AG04449 (cell line): ENCODE data around the gene CDYL.

Source experiments
- CTCF ChIA-PET: fragments of 350-600 bp; formaldehyde crosslinking; extraction: SDS; loops from one replicate; lab custom pipeline; 2021; ENCODE audit warnings: antibody characterized with exemption; lab: Yijun Ruan, JAX
- POLR2A ChIA-PET: fragments of 400-600, 350-600 bp; formaldehyde crosslinking; extraction: SDS; loops from one replicate; lab custom pipeline; 2020; ENCODE audit warnings: antibody characterized with exemption, inconsistent platforms; lab: Yijun Ruan, JAX
- DNase-seq: peaks from one replicate; pipeline ENCODE4 v3.0.0-alpha.2; 2010; ENCODE audit warnings: low read depth, low spot score
- H3K4me3 ChIP-seq: 2 replicates; pipeline ENCODE4 v1.5.1; 2011; ENCODE audit warnings: low read depth, mild to moderate bottlenecking, control low read depth, low read length
- TF ChIP-seq, protein P1 (sequence below): IDR thresholded peaks from one replicate; pipeline ENCODE4 v1.5.1; 2011; ENCODE audit warnings: mild to moderate bottlenecking, moderate library complexity, low read length, control low read depth, inconsistent platforms; ENCODE audit not compliant: insufficient read depth; ENCODE audit errors: missing control alignments

The CDYL gene, protein sequence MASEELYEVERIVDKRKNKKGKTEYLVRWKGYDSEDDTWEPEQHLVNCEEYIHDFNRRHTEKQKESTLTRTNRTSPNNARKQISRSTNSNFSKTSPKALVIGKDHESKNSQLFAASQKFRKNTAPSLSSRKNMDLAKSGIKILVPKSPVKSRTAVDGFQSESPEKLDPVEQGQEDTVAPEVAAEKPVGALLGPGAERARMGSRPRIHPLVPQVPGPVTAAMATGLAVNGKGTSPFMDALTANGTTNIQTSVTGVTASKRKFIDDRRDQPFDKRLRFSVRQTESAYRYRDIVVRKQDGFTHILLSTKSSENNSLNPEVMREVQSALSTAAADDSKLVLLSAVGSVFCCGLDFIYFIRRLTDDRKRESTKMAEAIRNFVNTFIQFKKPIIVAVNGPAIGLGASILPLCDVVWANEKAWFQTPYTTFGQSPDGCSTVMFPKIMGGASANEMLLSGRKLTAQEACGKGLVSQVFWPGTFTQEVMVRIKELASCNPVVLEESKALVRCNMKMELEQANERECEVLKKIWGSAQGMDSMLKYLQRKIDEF

DNA sequence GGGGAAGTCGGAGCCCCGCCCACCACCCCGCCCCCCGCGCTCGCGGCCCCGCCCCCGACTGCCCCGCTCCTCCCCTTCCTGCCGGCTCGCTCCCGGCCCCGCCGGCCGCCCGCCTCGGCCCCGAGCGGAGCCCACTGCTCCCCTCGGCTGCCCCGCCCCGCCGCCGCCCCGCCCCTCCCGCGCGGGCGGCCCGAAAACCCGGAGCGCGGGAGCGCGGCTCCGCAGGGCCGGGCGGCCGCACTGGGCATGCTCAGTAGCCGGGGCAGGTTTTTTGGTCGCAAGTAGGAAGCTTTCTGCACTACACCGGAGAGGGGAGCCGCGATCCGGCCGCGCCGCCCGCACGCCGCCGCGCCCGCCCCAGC, at the start of gene CDYL:
CDYL (plus strand) TSS at position 274 of the 362 bp plus-strand sequence. CDS start 380 bp downstream, outside the sequence.
- DNase-seq = peak; percentile 24
- H3K4me3 ChIP-seq = peak within 1 kb of the TSS; percentile 67
- TF ChIP-seq, protein P1, sequence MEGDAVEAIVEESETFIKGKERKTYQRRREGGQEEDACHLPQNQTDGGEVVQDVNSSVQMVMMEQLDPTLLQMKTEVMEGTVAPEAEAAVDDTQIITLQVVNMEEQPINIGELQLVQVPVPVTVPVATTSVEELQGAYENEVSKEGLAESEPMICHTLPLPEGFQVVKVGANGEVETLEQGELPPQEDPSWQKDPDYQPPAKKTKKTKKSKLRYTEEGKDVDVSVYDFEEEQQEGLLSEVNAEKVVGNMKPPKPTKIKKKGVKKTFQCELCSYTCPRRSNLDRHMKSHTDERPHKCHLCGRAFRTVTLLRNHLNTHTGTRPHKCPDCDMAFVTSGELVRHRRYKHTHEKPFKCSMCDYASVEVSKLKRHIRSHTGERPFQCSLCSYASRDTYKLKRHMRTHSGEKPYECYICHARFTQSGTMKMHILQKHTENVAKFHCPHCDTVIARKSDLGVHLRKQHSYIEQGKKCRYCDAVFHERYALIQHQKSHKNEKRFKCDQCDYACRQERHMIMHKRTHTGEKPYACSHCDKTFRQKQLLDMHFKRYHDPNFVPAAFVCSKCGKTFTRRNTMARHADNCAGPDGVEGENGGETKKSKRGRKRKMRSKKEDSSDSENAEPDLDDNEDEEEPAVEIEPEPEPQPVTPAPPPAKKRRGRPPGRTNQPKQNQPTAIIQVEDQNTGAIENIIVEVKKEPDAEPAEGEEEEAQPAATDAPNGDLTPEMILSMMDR = no peak
- POLR2A ChIA-PET = interaction anchor here (0.6 kb wide), 1 partner anchor 251 kb away, joined by 3 read pairs; no protein-coding TSS in a partner anchor
- CTCF ChIA-PET = interaction anchor here (1.0 kb wide), 2 partner anchors 161 to 463 kb away, joined by 3 read pairs; no protein-coding TSS in a partner anchor

DNA sequence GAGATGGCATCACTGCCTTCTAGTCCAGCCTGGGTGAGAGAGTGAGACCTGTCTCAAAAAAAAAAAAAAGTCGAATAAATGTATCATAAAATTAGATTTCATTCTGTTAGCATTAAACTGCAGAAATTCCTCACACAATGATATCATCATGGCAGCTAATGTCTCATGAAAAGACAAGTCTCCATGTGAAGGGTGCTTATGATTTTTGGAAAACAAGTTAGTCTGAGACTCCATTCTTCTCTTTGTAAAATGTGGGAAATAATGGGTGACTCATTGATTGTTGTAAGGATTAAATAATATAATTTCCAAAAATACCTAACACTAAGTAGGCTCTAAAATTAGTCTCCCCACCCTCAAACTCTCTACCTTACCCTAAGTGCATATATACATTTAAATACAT, 49.6 kb upstream of the CDYL start:
- ChIA-PET CTCF (no interaction called here), POLR2A (no interaction called here)
- H3K4me3 ChIP-seq = no peak overlapping the region
- TF ChIP-seq, protein P1 = no peak
- no peak for DNase-seq

DNA sequence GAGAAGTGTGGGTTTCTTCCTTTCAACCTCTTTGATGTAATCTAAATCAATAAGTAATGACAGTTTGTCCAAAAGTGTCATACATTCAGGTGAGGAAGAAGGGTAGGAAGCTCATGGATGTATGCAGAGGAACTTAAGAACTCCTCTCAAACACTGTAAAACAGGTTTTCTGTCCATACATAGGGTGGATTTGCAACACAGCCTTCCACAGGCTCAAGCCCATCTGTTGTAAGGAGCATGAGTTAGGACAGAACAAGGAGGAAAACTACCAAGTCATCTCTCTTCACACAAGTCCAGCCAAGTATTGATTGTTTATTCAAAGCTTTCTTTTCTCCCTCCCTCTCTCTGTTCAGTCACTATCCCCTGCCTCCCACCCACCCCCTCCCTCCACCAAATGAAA, 49.0 kb upstream of the CDYL start:
- ChIA-PET CTCF (no interaction called here), POLR2A (no interaction called here)
- DNase-seq = no peak
- no peak overlapping the region for H3K4me3 ChIP-seq
- TF ChIP-seq, protein P1 = no peak

DNA sequence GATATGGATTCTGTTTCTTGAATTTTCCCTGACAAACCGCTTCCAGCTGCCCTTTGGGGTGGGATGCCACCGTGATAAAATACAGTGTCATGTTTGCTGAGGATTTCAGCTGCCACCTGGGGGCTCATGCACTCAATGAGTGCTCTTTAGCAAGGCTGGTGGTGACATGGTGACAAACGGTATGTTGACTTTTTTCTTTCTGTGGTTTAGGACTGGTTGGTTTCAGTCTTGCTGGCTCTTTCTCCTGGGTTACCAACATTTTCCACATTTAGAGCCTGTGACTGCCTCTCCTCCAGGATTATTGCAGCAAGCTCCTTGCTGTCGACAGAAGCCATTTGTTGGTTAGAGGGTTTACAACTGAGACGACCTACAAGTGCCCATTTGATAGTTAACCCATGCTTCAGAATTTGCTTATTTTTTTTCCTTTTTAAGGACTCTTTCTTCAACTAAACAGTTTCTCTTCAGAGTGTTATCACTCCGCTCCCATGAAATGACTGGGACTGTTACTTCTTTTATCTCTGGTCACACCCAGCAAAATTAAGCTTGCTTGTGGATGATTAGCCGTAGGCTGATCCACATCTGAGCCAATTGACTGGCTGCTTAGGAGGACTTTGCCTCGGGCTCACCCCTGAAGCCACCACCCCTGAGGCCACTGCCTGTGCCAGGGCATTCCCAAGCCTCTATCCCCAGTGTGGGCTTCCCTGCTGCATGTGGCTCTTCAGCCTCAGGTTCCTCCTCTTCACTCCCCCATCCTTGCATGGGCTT, 48.4 kb upstream of the CDYL start:
- ChIA-PET POLR2A (no interaction called here), CTCF (no interaction called here)
- TF ChIP-seq, protein P1 = no peak
- DNase-seq = no peak
- no peak overlapping the region for H3K4me3 ChIP-seq

DNA sequence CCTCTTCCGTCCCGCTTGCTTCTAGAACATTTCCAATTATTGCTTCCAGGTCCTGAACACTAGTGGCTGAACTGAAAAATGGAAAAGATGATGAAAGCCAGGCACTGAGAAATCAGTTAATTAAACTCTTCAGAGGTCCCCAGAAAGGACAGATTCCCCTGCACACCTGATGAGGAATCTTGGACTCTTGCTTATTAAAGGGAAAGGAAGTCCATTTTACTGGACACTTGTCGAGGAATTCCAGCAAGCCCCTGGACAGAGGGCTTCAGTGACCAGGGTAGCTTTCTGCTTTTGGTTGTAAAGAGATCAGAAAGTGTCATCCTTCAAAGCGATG, 47.8 kb upstream of the CDYL start:
- CTCF ChIA-PET = no interaction called here

More for the DNA sequence above, 47.8 kb upstream of the CDYL start:
- POLR2A ChIA-PET = no interaction called here
- no peak overlapping the region for H3K4me3 ChIP-seq
- TF ChIP-seq, protein P1 = no peak
- no peak for DNase-seq
